H9 (cell line): ENCODE measurements around the gene COX17. TPM values are rescaled to one million over a fixed set of nuclear protein-coding genes. Genes with fewer than 3 reads are reported as not detected.

ENCODE experiments used
- DNase-seq: peaks from one replicate; pipeline ENCODE4 v3.0.0-alpha.2; 2017
- H2AFZ ChIP-seq: one replicate; pipeline ENCODE4 v1.6.1; 2013; ENCODE audit warnings: mild to moderate bottlenecking, low read length, control low read depth, moderate library complexity
- H2AK5ac ChIP-seq: 2 replicates; pipeline ENCODE4 v1.6.1; 2013; ENCODE audit warnings: low read length, control low read depth, mixed read lengths; ENCODE audit not compliant: insufficient read length
- H2BK120ac ChIP-seq: one replicate; pipeline ENCODE4 v1.6.1; 2013; ENCODE audit warnings: low read depth, mild to moderate bottlenecking, low read length, control low read depth, inconsistent platforms; ENCODE audit not compliant: poor library complexity, severe bottlenecking
- H2BK12ac ChIP-seq: 2 replicates; pipeline ENCODE4 v1.6.1; 2013; ENCODE audit warnings: low read length, control low read depth, mixed read lengths, low read depth; ENCODE audit not compliant: insufficient read length
- H2BK15ac ChIP-seq: 2 replicates; pipeline ENCODE4 v1.6.1; 2013; ENCODE audit warnings: low read depth, low read length, control low read depth
- H2BK20ac ChIP-seq: one replicate; pipeline ENCODE4 v1.6.1; 2013; ENCODE audit warnings: low read depth, mild to moderate bottlenecking, low read length, control low read depth, inconsistent platforms; ENCODE audit not compliant: poor library complexity, severe bottlenecking
- H2BK5ac ChIP-seq: 2 replicates; pipeline ENCODE4 v1.6.1; 2013; ENCODE audit warnings: low read length, control low read depth, mixed read lengths; ENCODE audit not compliant: insufficient read length
- H3K14ac ChIP-seq: 2 replicates; pipeline ENCODE4 v1.6.1; 2013; ENCODE audit warnings: low read length, control low read depth; ENCODE audit not compliant: insufficient read depth
- H3K18ac ChIP-seq: 2 replicates; pipeline ENCODE4 v1.6.1; 2013; ENCODE audit warnings: low read depth, mild to moderate bottlenecking, mixed read lengths, low read length, control low read depth; ENCODE audit not compliant: insufficient read length
- H3K23ac ChIP-seq: 2 replicates; pipeline ENCODE4 v1.6.1; 2013; ENCODE audit warnings: low read length, control low read depth, mixed read lengths, low read depth; ENCODE audit not compliant: insufficient read length
- H3K23me2 ChIP-seq: 2 replicates; pipeline ENCODE4 v1.6.1; 2013; ENCODE audit warnings: low read depth, mild to moderate bottlenecking, mixed read lengths, low read length, control low read depth; ENCODE audit not compliant: insufficient read length, poor library complexity, severe bottlenecking
- H3K27ac ChIP-seq: 2 replicates; pipeline ENCODE4 v1.5.1; 2013; ENCODE audit warnings: low read length, control low read depth, mixed read lengths, low read depth; ENCODE audit not compliant: insufficient read length
- H3K27me3 ChIP-seq: 2 replicates; pipeline ENCODE4 v1.6.1; 2013; ENCODE audit warnings: low read length, control low read depth, inconsistent platforms; ENCODE audit not compliant: insufficient read depth
- H3K4ac ChIP-seq: 2 replicates; pipeline ENCODE4 v1.6.1; 2013; ENCODE audit warnings: low read depth, mild to moderate bottlenecking, control low read depth, inconsistent platforms, low read length, moderate library complexity
- H3K4me1 ChIP-seq: 2 replicates; pipeline ENCODE4 v1.6.1; 2013; ENCODE audit warnings: low read length, control low read depth, inconsistent platforms; ENCODE audit not compliant: insufficient read depth
- H3K4me2 ChIP-seq: 2 replicates; pipeline ENCODE4 v1.6.1; 2013; ENCODE audit warnings: low read length, control low read depth, mixed read lengths; ENCODE audit not compliant: insufficient read length, insufficient read depth
- H3K56ac ChIP-seq: 2 replicates; pipeline ENCODE4 v1.6.1; 2013; ENCODE audit warnings: low read depth, mild to moderate bottlenecking, mixed read lengths, low read length, control low read depth; ENCODE audit not compliant: insufficient read length
- H3K79me1 ChIP-seq: 2 replicates; pipeline ENCODE4 v1.6.1; 2013; ENCODE audit warnings: low read depth, mild to moderate bottlenecking, moderate library complexity, low read length, control low read depth, inconsistent platforms; ENCODE audit not compliant: insufficient read depth, poor library complexity, severe bottlenecking
- H3K79me2 ChIP-seq: 2 replicates; pipeline ENCODE4 v1.6.1; 2013; ENCODE audit warnings: low read length, control low read depth, inconsistent platforms; ENCODE audit not compliant: insufficient read depth
- H3K9ac ChIP-seq: 2 replicates; pipeline ENCODE4 v1.6.1; 2013; ENCODE audit warnings: low read length, control low read depth, mixed read lengths; ENCODE audit not compliant: insufficient read length; ENCODE audit errors: extremely low read depth
- H3K9me3 ChIP-seq: one replicate; pipeline ENCODE4 v1.6.1; 2013; ENCODE audit warnings: low read depth, low read length, inconsistent platforms; ENCODE audit not compliant: control insufficient read depth
- H3T11ph ChIP-seq: one replicate; pipeline ENCODE4 v1.6.1; 2013; ENCODE audit warnings: mild to moderate bottlenecking, low read length, control low read depth, inconsistent platforms
- H4K20me1 ChIP-seq: one replicate; pipeline ENCODE4 v1.6.1; 2013; ENCODE audit not compliant: control insufficient read depth, insufficient read length, insufficient read depth
- H4K5ac ChIP-seq: 2 replicates; pipeline ENCODE4 v1.6.1; 2013; ENCODE audit warnings: low read depth, mild to moderate bottlenecking, mixed read lengths, low read length, control low read depth; ENCODE audit not compliant: insufficient read length
- H4K8ac ChIP-seq: replicated peaks from 2 replicates; pipeline ENCODE4 v1.6.1; 2013; ENCODE audit warnings: low read length, control low read depth, mixed read lengths, low read depth; ENCODE audit not compliant: insufficient read length
- H4K91ac ChIP-seq: 2 replicates; pipeline ENCODE4 v1.6.1; 2013; ENCODE audit warnings: low read depth, mild to moderate bottlenecking, moderate library complexity, mixed read lengths, low read length, control low read depth; ENCODE audit not compliant: insufficient read length
- H3K27ac Mint-ChIP-seq, 3 experiments: 2 replicates in 2 of 3; 3 replicates in 1 of 3; pipeline ENCODE4 v1.8.0; 2020 to 2021; ENCODE audit warnings: mixed read lengths in 3 of 3, mild to moderate bottlenecking in 1 of 3, moderate library complexity in 1 of 3
- H3K27me3 Mint-ChIP-seq: 2 replicates; pipeline ENCODE4 v1.8.0; 2021; ENCODE audit warnings: low read depth, mild to moderate bottlenecking, moderate library complexity, mixed read lengths
- H3K36me3 Mint-ChIP-seq, 3 experiments: 2 replicates in 2 of 3; 3 replicates in 1 of 3; pipeline ENCODE4 v1.8.0; 2020 to 2021; ENCODE audit warnings: low read depth in 3 of 3, mixed read lengths in 3 of 3; ENCODE audit not compliant: insufficient read depth in 1 of 3
- H3K4me1 Mint-ChIP-seq, 2 experiments: 2 replicates each; pipeline ENCODE4 v1.8.0; 2020; ENCODE audit warnings: mixed read lengths in 2 of 2
- H3K4me3 Mint-ChIP-seq, 2 experiments: 2 replicates in 1 of 2; 3 replicates in 1 of 2; pipeline ENCODE4 v1.8.0; 2020 to 2021; ENCODE audit warnings: mild to moderate bottlenecking in 2 of 2, mixed read lengths in 2 of 2, moderate library complexity in 1 of 2
- H3K9me3 Mint-ChIP-seq, 2 experiments: 2 replicates in 1 of 2; 3 replicates in 1 of 2; pipeline ENCODE4 v1.8.0; 2020; ENCODE audit warnings: mild to moderate bottlenecking in 2 of 2, mixed read lengths in 2 of 2, moderate library complexity in 1 of 2
- WGBS: extraction: QIAGEN DNeasy Blood & Tissue Kit; methylation state at CpG from one replicate; pipeline ENCODE4 v1.1.7; 2013; ENCODE audit warnings: missing lambda C conversion rate, low lambda C conversion rate, mixed read lengths; ENCODE audit not compliant: insufficient read length; ENCODE audit errors: extremely low coverage; 5-methylcytosine and 5-hydroxymethylcytosine counted together
- total RNA-seq: library from RNA; stranded (reverse); gene quantifications from 2 replicates; pipeline ENCODE4 v1.2.1, GENCODE V29; 2021
- TF ChIP-seq, protein P1 (sequence below): fragments of 200-600 bp; sonication (generic); conservative IDR thresholded peaks from 3 replicates; pipeline ENCODE4 v1.8.0; 2021; ENCODE audit warnings: antibody characterized with exemption, mild to moderate bottlenecking

COX17 gene
- total RNA-seq, 1 experiment from 2014 or later: 47.0 TPM

DNA sequence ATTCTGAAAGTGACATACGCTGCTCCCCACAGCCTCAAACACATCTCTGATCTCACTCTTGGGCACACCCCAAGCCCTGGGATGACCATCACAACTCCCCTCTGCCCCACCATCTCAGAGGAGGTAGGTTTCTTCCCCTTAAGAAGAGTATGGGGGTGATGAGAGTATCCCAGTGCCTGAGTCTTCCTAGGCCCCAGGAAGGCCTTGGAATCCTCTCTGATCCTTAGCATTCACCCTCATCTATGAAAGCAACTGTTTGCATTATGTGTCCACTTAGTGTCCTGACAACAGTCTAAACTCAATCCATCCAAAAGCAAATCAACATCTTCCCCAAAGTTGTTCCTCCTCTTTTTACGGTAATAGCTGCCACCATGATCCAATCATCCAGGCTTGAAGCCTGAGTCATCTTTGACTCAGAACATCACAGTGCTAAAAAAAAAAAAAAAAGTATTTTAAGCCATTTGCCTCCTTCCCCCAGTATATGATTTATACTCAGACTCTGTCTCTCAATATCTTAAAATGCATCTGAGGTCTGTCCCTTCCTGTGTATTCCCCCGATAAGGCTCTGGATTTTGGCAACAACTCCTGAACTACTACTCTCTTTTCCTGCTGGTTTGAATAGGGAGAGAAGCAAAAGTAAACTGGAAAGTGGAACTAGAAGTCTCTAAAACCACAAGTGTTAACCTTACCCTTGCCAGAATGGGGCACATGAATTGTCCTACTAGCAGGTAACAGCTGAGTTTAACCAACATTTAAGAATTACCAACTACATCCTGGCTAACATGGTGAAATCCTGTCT is 39.3 kb downstream of the COX17 start:
- Mint-ChIP-seq H3K4me1 (peaks cover 0 to 4% of the 10 kb centered on the region in 2 experiments; a peak in 1 of 4 replicates), H3K36me3 (no peaks in the 10 kb centered on the region; a peak in 1 of 7 replicates), H3K27me3 (no peaks in the 10 kb centered on the region; the same call in 1 of the 2 replicates), H3K9me3 (no peaks in the 10 kb centered on the region), H3K4me3 (no peak overlapping the region), H3K27ac (no peak overlapping the region)
- Histone ChIP-seq H2AFZ (no peak overlapping the region), H2BK15ac (no peak overlapping the region), H4K91ac (no peak overlapping the region), H3K27me3 (no peaks in the 10 kb centered on the region), H2BK12ac (no peak overlapping the region), H3K4me2 (no peak overlapping the region), H3K4ac (no peak overlapping the region), H3K4me1 (no peaks in the 10 kb centered on the region), H4K8ac (no peak overlapping the region), H3K23me2 (no peaks in the 10 kb centered on the region), H3T11ph (no peak overlapping the region), H3K56ac (no peak overlapping the region), H3K9ac (no peak overlapping the region), H3K27ac (no peak overlapping the region), H3K9me3 (no peaks in the 10 kb centered on the region), H2BK5ac (no peak overlapping the region), H2AK5ac (no peak overlapping the region), H3K23ac (no peak overlapping the region), H4K20me1 (no peaks in the 10 kb centered on the region), H3K14ac (no peak overlapping the region), H2BK20ac (no peak overlapping the region), H3K79me1 (no peaks in the 10 kb centered on the region), H3K79me2 (no peaks in the 10 kb centered on the region), H4K5ac (no peak overlapping the region), H3K18ac (no peak overlapping the region), H2BK120ac (no peak overlapping the region)
- TF ChIP-seq, protein P1, sequence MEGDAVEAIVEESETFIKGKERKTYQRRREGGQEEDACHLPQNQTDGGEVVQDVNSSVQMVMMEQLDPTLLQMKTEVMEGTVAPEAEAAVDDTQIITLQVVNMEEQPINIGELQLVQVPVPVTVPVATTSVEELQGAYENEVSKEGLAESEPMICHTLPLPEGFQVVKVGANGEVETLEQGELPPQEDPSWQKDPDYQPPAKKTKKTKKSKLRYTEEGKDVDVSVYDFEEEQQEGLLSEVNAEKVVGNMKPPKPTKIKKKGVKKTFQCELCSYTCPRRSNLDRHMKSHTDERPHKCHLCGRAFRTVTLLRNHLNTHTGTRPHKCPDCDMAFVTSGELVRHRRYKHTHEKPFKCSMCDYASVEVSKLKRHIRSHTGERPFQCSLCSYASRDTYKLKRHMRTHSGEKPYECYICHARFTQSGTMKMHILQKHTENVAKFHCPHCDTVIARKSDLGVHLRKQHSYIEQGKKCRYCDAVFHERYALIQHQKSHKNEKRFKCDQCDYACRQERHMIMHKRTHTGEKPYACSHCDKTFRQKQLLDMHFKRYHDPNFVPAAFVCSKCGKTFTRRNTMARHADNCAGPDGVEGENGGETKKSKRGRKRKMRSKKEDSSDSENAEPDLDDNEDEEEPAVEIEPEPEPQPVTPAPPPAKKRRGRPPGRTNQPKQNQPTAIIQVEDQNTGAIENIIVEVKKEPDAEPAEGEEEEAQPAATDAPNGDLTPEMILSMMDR: no peak
- WGBS: no CpG with 5 or more reads among the region's 3 CpGs
- no peak for DNase-seq
